ENCODE measurements around the gene CHCHD3. TPM values are rescaled to one million over a fixed set of nuclear protein-coding genes. Genes with fewer than 3 reads are reported as not detected.

CHCHD3 gene
- total and polyA plus RNA-seq, 2 donors (not counting 1 experiment from before 2014, with no cell fraction given): 80.8 to 94.0 TPM

DNA sequence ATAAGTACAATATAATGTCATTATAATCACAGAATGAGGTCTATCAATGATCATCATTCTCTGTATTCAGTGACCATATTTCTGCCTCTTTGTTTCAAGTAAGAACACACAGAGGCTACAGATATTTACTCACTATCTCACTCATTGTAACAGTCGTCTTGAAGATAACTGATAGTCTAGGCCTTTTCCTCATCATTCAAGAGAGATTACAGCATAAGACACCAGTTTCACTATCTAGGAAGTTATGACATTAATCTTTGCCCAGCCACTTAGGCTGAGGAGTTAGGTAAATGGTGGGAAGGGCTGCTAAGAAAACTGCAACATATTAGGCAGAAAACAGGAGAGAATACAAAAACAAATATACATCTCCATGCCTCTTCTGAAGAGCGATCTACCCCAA lies 125.3 kb downstream of the CHCHD3 start:
- no peaks in the 10 kb centered on the region for H3K27me3 ChIP-seq (ENCODE audit: control insufficient read depth, insufficient read depth, low read length)
- DNase-seq (ENCODE audit: low read depth in 2 of 2): no peak
- no peaks in the 10 kb centered on the region for H3K36me3 ChIP-seq (ENCODE audit: control insufficient read depth, insufficient read depth, low read length)
- no peaks in the 10 kb centered on the region for H3K9me3 ChIP-seq (ENCODE audit: control insufficient read depth, insufficient read depth, low read depth, low read length)
- no peak overlapping the region for H3K9ac ChIP-seq (ENCODE audit: insufficient read depth, low read length)
- H3K4me3 ChIP-seq (replicated peaks in 1 of 4; ENCODE audit: control extremely low read depth in 1 of 4, insufficient read depth in 1 of 4, low read depth in 3 of 4, low read length in 4 of 4): no peak overlapping the region
- no peaks in the 10 kb centered on the region for H3K79me2 ChIP-seq (ENCODE audit: control insufficient read depth, insufficient read depth, low read length)
- no peak overlapping the region for H3K4me2 ChIP-seq (ENCODE audit: extremely low read depth, insufficient read depth, low read length)
- H3K27ac ChIP-seq (ENCODE audit: insufficient read depth, low read length): no peak overlapping the region
- H4K20me1 ChIP-seq (ENCODE audit: control insufficient read depth, extremely low read depth, insufficient read depth, low read length): no peaks in the 10 kb centered on the region
- H2AFZ ChIP-seq (ENCODE audit: low read length): no peak overlapping the region
- no peaks in the 10 kb centered on the region for H3K4me1 ChIP-seq (ENCODE audit: control insufficient read depth, extremely low read depth, insufficient read depth, low read length)
- TF ChIP-seq, protein P1, sequence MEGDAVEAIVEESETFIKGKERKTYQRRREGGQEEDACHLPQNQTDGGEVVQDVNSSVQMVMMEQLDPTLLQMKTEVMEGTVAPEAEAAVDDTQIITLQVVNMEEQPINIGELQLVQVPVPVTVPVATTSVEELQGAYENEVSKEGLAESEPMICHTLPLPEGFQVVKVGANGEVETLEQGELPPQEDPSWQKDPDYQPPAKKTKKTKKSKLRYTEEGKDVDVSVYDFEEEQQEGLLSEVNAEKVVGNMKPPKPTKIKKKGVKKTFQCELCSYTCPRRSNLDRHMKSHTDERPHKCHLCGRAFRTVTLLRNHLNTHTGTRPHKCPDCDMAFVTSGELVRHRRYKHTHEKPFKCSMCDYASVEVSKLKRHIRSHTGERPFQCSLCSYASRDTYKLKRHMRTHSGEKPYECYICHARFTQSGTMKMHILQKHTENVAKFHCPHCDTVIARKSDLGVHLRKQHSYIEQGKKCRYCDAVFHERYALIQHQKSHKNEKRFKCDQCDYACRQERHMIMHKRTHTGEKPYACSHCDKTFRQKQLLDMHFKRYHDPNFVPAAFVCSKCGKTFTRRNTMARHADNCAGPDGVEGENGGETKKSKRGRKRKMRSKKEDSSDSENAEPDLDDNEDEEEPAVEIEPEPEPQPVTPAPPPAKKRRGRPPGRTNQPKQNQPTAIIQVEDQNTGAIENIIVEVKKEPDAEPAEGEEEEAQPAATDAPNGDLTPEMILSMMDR (conservative IDR thresholded peaks at IDR 0.05 in 1 of 2, IDR thresholded peaks at IDR 0.05 in 1 of 2; ENCODE audit: low read depth in 1 of 2, low read length in 2 of 2): no peak
- no peak for TF ChIP-seq EZH2 (IDR thresholded peaks at IDR 0.05; ENCODE audit: low read length, missing control alignments)

DNA sequence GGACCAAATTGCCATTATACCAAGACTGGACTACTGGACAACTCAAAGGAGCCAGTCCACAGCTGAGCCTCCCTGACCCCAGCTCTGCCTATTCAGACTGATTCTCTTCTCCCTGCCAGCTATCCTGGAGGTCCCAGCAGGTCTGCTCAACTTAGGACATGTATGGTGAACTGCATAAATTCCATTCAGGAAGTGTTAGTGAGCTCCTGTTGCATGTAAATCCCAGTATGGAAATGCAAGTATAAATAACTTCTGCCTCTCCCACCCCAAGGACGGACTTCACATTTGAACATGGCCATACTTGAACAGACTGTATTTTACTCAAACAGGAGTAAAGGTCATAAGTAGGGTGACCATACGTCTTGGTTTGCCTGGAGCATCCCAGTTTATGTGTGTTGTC lies 128.4 kb downstream of the CHCHD3 start:
- Histone ChIP-seq H2AFZ (ENCODE audit: low read length) (no peak overlapping the region), H3K36me3 (ENCODE audit: control insufficient read depth, insufficient read depth, low read length) (no peaks in the 10 kb centered on the region), H3K4me3 (replicated peaks in 1 of 4; ENCODE audit: control extremely low read depth in 1 of 4, insufficient read depth in 1 of 4, low read depth in 3 of 4, low read length in 4 of 4) (no peak overlapping the region), H3K4me2 (ENCODE audit: extremely low read depth, insufficient read depth, low read length) (no peak overlapping the region), H3K9ac (ENCODE audit: insufficient read depth, low read length) (no peak overlapping the region), H3K79me2 (ENCODE audit: control insufficient read depth, insufficient read depth, low read length) (no peaks in the 10 kb centered on the region), H4K20me1 (ENCODE audit: control insufficient read depth, extremely low read depth, insufficient read depth, low read length) (no peaks in the 10 kb centered on the region), H3K27ac (ENCODE audit: insufficient read depth, low read length) (no peak overlapping the region), H3K27me3 (ENCODE audit: control insufficient read depth, insufficient read depth, low read length) (no peaks in the 10 kb centered on the region), H3K4me1 (ENCODE audit: control insufficient read depth, extremely low read depth, insufficient read depth, low read length) (no peaks in the 10 kb centered on the region), H3K9me3 (ENCODE audit: control insufficient read depth, insufficient read depth, low read depth, low read length) (no peaks in the 10 kb centered on the region)
- no peak for DNase-seq (ENCODE audit: low read depth in 2 of 2)
- no peak for TF ChIP-seq EZH2 (IDR thresholded peaks at IDR 0.05; ENCODE audit: low read length, missing control alignments)
- TF ChIP-seq, protein P1 (conservative IDR thresholded peaks at IDR 0.05 in 1 of 2, IDR thresholded peaks at IDR 0.05 in 1 of 2; ENCODE audit: low read depth in 1 of 2, low read length in 2 of 2): no peak

DNA sequence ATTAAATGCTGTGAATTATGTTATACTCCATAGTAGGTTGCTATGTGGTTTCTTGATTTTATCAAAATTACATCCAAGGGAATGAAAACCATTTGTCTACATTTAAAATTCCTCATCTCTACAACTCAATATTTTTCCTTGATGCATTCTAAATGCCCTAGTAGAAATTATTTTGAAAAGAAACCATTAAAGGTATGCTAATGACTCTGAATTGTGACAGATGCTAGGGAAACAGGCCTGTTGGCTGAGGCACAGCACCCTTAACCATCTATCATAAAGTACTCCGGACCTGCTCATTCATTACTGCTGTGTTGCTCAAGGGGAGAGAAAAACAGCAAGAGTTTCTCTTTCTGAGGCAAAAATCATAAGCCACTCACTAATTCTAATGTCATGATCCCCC lies 131.2 kb downstream of the CHCHD3 start:
- Histone ChIP-seq H3K4me2 (ENCODE audit: extremely low read depth, insufficient read depth, low read length) (no peak overlapping the region), H3K79me2 (ENCODE audit: control insufficient read depth, insufficient read depth, low read length) (no peaks in the 10 kb centered on the region), H3K27me3 (ENCODE audit: control insufficient read depth, insufficient read depth, low read length) (no peaks in the 10 kb centered on the region), H3K36me3 (ENCODE audit: control insufficient read depth, insufficient read depth, low read length) (no peaks in the 10 kb centered on the region), H3K4me1 (ENCODE audit: control insufficient read depth, extremely low read depth, insufficient read depth, low read length) (no peaks in the 10 kb centered on the region), H4K20me1 (ENCODE audit: control insufficient read depth, extremely low read depth, insufficient read depth, low read length) (no peaks in the 10 kb centered on the region), H2AFZ (ENCODE audit: low read length) (no peak overlapping the region), H3K9ac (ENCODE audit: insufficient read depth, low read length) (no peak overlapping the region), H3K27ac (ENCODE audit: insufficient read depth, low read length) (no peak overlapping the region), H3K4me3 (replicated peaks in 1 of 4; ENCODE audit: control extremely low read depth in 1 of 4, insufficient read depth in 1 of 4, low read depth in 3 of 4, low read length in 4 of 4) (no peak overlapping the region), H3K9me3 (ENCODE audit: control insufficient read depth, insufficient read depth, low read depth, low read length) (no peaks in the 10 kb centered on the region)
- TF ChIP-seq EZH2 (IDR thresholded peaks at IDR 0.05; ENCODE audit: low read length, missing control alignments): no peak
- TF ChIP-seq, protein P1 (conservative IDR thresholded peaks at IDR 0.05 in 1 of 2, IDR thresholded peaks at IDR 0.05 in 1 of 2; ENCODE audit: low read depth in 1 of 2, low read length in 2 of 2): no peak
- no peak for DNase-seq (ENCODE audit: low read depth in 2 of 2)
